Activated CD4-positive, alpha-beta memory T cell treated with anti-CD3 and anti-CD28 coated beads, Interleukin-2, amount 10 ng/mL, durations not matched to agents 7 days and 5 days (primary cell): Measurements from ENCODE around the gene OR4S1. TPM values are rescaled to one million over a fixed set of nuclear protein-coding genes. Genes with fewer than 3 reads are reported as not detected.
"Not testable (repeated sequence)": the region's sequence is repeated elsewhere in the genome, so short reads cannot be mapped to it uniquely, and the experiment has no call there.

Source experiments
- CTCF ChIA-PET: fragments of 350-600 bp; sonication (Branson Sonifier 250); formaldehyde crosslinking; loops from one replicate; lab custom pipeline; 2021; ENCODE audit warnings: antibody characterized with exemption, inconsistent platforms; lab: Charles Lee
- POLR2A ChIA-PET: fragments of 350-600 bp; sonication (Branson Sonifier 250); formaldehyde crosslinking; loops from one replicate; lab custom pipeline; 2021; ENCODE audit warnings: antibody characterized with exemption; lab: Charles Lee
- DNase-seq: peaks from one replicate; pipeline ENCODE4 v3.0.0-alpha.2; 2020
- H3K27ac Mint-ChIP-seq: one replicate; pipeline ENCODE4 v1.8.0; 2021; ENCODE audit warnings: mild to moderate bottlenecking, mixed read lengths
- H3K27me3 Mint-ChIP-seq: one replicate; pipeline ENCODE4 v1.8.0; 2021; ENCODE audit warnings: mixed read lengths
- H3K36me3 Mint-ChIP-seq: one replicate; pipeline ENCODE4 v1.8.0; 2021; ENCODE audit warnings: low read depth, mixed read lengths
- H3K4me1 Mint-ChIP-seq: one replicate; pipeline ENCODE4 v1.8.0; 2021; ENCODE audit warnings: mixed read lengths
- H3K4me3 Mint-ChIP-seq: one replicate; pipeline ENCODE4 v1.8.0; 2021; ENCODE audit warnings: mild to moderate bottlenecking, mixed read lengths
- H3K9me3 Mint-ChIP-seq: one replicate; pipeline ENCODE4 v1.8.0; 2021; ENCODE audit warnings: mixed read lengths
- total RNA-seq, 2 experiments: library from RNA; stranded (reverse); gene quantifications; one replicate each; pipeline ENCODE4 v1.2.3, GENCODE V29; 2021

The OR4S1 gene, protein sequence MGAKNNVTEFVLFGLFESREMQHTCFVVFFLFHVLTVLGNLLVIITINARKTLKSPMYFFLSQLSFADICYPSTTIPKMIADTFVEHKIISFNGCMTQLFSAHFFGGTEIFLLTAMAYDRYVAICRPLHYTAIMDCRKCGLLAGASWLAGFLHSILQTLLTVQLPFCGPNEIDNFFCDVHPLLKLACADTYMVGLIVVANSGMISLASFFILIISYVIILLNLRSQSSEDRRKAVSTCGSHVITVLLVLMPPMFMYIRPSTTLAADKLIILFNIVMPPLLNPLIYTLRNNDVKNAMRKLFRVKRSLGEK
- not detected for total RNA-seq

- Mint-ChIP-seq H3K4me1 (peaks cover 3% of the 10 kb centered on the region), H3K27ac (no peak within 1 kb of the TSS), H3K9me3 (no peaks in the 10 kb centered on the region), H3K27me3 (peaks cover 6% of the 10 kb centered on the region), H3K4me3 (no peak within 1 kb of the TSS), H3K36me3 (no peaks in the 10 kb centered on the region)
- no peak for DNase-seq
- ChIA-PET POLR2A (no interaction called here), CTCF (interaction anchor here (2.9 kb wide), 1 partner anchor 133 kb away, joined by 16 read pairs; no protein-coding TSS in a partner anchor)
Measured at GRCh38 chr11:48305923-48306322, at the start of gene OR4S1. Gene OR4S1 (plus strand): TSS chr11:48306223. CDS start chr11:48306223, 0 bp downstream.

DNA sequence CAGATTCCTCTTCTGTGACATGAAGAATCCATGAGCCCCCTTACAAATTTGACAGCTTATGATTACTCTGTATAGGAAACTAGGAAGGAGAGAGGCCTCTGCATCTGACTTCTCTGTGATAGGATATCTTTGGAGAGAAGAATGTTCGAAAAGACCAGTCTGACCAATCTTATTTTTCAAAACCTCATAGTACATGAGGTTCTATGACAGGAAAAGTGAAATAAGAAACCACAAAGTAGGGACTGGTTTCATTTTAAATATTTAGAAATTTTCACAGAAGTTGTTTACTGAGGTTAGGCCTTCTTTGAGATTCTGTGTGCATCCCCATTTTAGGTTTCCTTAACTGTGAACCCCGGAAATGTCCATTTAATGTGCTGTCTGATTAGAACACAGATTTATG is 44.4 kb upstream of the OR4S1 start:
- no peaks in the 10 kb centered on the region for H3K9me3 Mint-ChIP-seq
- no peak overlapping the region for H3K27ac Mint-ChIP-seq
- no peaks in the 10 kb centered on the region for H3K36me3 Mint-ChIP-seq
- CTCF ChIA-PET, result no interaction called here
- POLR2A ChIA-PET, result no interaction called here
- no peak overlapping the region for H3K4me3 Mint-ChIP-seq
- no peak for DNase-seq
- H3K27me3 Mint-ChIP-seq, result peaks cover 6% of the 10 kb centered on the region
- peaks cover 6% of the 10 kb centered on the region for H3K4me1 Mint-ChIP-seq

DNA sequence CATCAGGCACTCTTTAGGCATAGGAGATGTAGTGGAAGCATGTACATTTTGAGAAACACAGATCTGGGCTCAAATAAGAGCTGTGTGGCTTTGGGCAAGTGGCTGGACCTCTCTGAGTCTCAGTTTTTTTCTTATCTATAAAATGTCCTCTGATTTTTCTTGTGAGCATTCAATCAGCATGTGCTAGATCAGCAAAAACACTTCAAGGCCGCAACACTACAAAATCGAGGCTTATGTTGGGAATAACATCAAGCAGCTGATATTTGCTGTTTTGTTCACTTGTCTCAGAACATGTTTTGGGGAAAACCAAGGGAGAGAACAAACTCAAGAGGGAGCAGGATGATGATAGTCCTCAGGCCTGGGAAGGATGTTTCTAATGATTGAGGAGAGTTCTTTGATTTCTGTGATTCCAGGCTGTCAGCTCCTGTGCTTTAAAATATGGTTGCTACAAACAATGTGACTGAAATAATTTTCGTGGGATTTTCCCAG is 42.6 kb upstream of the OR4S1 start, which contains the start of gene OR4X1:
Gene OR4X1 (plus strand): TSS at position 439 of the 489 bp plus-strand sequence. CDS start 0 bp downstream, at position 439.
- H3K27me3 Mint-ChIP-seq, result no peaks in the 10 kb centered on the region
- ChIA-PET CTCF (no interaction called here), POLR2A (no interaction called here)
- peaks cover 6% of the 10 kb centered on the region for H3K4me1 Mint-ChIP-seq
- no peak for DNase-seq
- H3K9me3 Mint-ChIP-seq, result no peaks in the 10 kb centered on the region
- no peak within 1 kb of the TSS for H3K27ac Mint-ChIP-seq
- H3K4me3 Mint-ChIP-seq, result no peak within 1 kb of the TSS
- no peaks in the 10 kb centered on the region for H3K36me3 Mint-ChIP-seq

GRCh38 chr11:48270621-48271020 is 35.4 kb upstream of the OR4S1 start:
- H3K4me1 Mint-ChIP-seq, result no peaks in the 10 kb centered on the region
- H3K36me3 Mint-ChIP-seq, result no peaks in the 10 kb centered on the region
- DNase-seq, result no peak
- H3K27ac Mint-ChIP-seq, result no peak overlapping the region
- no peaks in the 10 kb centered on the region for H3K9me3 Mint-ChIP-seq
- POLR2A ChIA-PET, result no interaction called here
- H3K27me3 Mint-ChIP-seq, result peaks cover 8% of the 10 kb centered on the region
- CTCF ChIA-PET, result no interaction called here
- no peak overlapping the region for H3K4me3 Mint-ChIP-seq

- Mint-ChIP-seq H3K9me3 (no peaks in the 10 kb centered on the region), H3K27me3 (peaks cover 8% of the 10 kb centered on the region), H3K4me3 (no peak overlapping the region), H3K36me3 (no peaks in the 10 kb centered on the region), H3K4me1 (no peaks in the 10 kb centered on the region), H3K27ac (no peak overlapping the region)
- no peak for DNase-seq
- CTCF ChIA-PET, result no interaction called here
- POLR2A ChIA-PET, result no interaction called here
Measured at GRCh38 chr11:48272606-48273005, 33.4 kb upstream of the OR4S1 start.

GRCh38 chr11:48307760-48308386 is 1.9 kb downstream of the OR4S1 start:
- Mint-ChIP-seq H3K4me1 (peaks cover 3% of the 10 kb centered on the region), H3K4me3 (no peak overlapping the region), H3K36me3 (no peaks in the 10 kb centered on the region), H3K9me3 (no peaks in the 10 kb centered on the region), H3K27ac (no peak overlapping the region), H3K27me3 (peaks cover 9% of the 10 kb centered on the region)
- ChIA-PET POLR2A (interaction anchor here (0.9 kb wide), 1 partner anchor 1688 kb away, joined by 3 read pairs; no protein-coding TSS in a partner anchor), CTCF (interaction anchor here (0.8 to 2.9 kb wide), 8 partner anchors 10 to 375 kb away, joined by 3 to 16 read pairs (median 4); no protein-coding TSS in a partner anchor)
- DNase-seq, result peak; percentile 76

GRCh38 chr11:48313590-48313989 is 7.6 kb downstream of the OR4S1 start:
- POLR2A ChIA-PET, H3K36me3 Mint-ChIP-seq, H3K27me3 Mint-ChIP-seq, H3K4me3 Mint-ChIP-seq, H3K4me1 Mint-ChIP-seq, H3K9me3 Mint-ChIP-seq, CTCF ChIA-PET, H3K27ac Mint-ChIP-seq, DNase-seq: not testable (repeated sequence)

DNA sequence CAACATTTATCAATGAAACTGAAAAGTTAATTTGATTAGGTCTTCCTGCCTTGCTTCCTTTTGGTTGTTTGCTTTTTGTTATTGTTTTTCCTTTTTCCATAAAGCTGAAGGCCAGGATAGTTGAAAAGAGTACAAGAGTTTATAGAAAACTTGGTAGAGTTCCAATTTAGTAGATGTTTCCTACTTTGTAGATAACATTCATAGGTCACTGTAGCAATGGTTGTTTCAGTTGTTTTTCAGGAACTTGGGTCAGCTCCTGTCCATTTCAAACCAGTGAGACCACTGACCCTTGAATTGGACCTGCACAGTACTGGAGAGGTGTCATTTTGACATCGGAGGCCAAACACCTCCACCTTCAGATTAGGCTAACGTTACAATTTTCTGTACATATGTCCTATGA is 13.8 kb downstream of the OR4S1 start:
- not testable (repeated sequence) for H3K4me3 Mint-ChIP-seq

DNA sequence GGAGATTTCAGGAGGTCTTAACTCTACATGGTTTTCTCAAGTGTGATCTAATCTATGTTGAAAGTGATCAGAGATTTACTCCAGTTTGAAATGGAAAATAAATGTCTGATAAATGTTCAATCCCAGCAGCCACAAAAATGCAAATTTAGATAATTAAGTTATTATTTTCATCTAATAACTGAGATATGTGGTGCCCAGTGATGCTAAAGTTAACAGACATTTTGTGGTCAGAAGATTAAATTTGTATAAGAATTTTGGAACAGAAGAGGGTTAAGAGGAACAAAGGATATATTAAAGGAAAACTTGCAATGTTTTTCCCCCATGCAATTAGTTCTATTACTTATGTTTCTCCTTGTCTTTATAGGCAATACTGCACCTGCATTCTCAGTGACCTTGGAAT is 18.6 kb downstream of the OR4S1 start, which contains the start of gene OR4C3:
Gene OR4C3 (plus strand): TSS at position 301 of the 400 bp plus-strand sequence. CDS start 102 bp downstream, outside the sequence.
- POLR2A ChIA-PET, H3K27ac Mint-ChIP-seq, H3K9me3 Mint-ChIP-seq, H3K4me3 Mint-ChIP-seq, CTCF ChIA-PET, H3K4me1 Mint-ChIP-seq, H3K27me3 Mint-ChIP-seq, H3K36me3 Mint-ChIP-seq, DNase-seq: not testable (repeated sequence)

More for the DNA sequence above, 13.8 kb downstream of the OR4S1 start:
- H3K9me3 Mint-ChIP-seq, POLR2A ChIA-PET, H3K27ac Mint-ChIP-seq, DNase-seq, H3K36me3 Mint-ChIP-seq, H3K4me1 Mint-ChIP-seq, CTCF ChIA-PET: not testable (repeated sequence)
- H3K27me3 Mint-ChIP-seq, result peaks cover 15% of the 10 kb centered on the region

- CTCF ChIA-PET, result no interaction called here
- POLR2A ChIA-PET, result no interaction called here
- Mint-ChIP-seq H3K27me3 (no peaks in the 10 kb centered on the region), H3K36me3 (peaks cover 11% of the 10 kb centered on the region), H3K4me1 (peaks cover 27% of the 10 kb centered on the region), H3K27ac (no peak overlapping the region), H3K4me3 (no peak overlapping the region), H3K9me3 (peaks cover 11% of the 10 kb centered on the region)
- peak; percentile 19 for DNase-seq
Measured at GRCh38 chr11:48341466-48341865, 35.4 kb downstream of the OR4S1 start.

GRCh38 chr11:48342505-48342904 is 36.5 kb downstream of the OR4S1 start:
- DNase-seq, POLR2A ChIA-PET, H3K27ac Mint-ChIP-seq, CTCF ChIA-PET, H3K4me3 Mint-ChIP-seq, H3K27me3 Mint-ChIP-seq: not testable (repeated sequence)
- Mint-ChIP-seq H3K9me3 (peaks cover 16% of the 10 kb centered on the region), H3K36me3 (peaks cover 18% of the 10 kb centered on the region), H3K4me1 (peaks cover 36% of the 10 kb centered on the region)

DNA sequence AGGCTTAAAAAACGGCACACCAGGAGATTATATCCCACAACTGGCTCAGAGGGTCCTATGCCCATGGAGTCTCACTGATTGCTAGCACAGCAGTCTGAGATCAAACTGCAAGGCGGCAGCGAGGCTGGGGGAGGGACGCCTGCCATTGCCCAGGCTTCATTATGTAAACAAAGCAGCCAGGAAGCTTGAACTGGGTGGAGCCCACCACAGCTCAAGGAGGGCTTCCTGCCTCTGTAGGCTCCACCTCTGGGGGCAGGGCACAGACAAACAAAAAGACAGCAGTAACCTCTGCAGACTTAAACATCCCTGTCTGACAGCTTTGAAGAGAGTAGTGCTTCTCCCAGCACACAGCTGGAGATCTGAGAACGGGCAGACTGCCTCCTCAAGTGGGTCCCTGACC is 40.3 kb downstream of the OR4S1 start:
- POLR2A ChIA-PET, CTCF ChIA-PET, H3K27me3 Mint-ChIP-seq: not testable (repeated sequence)
- Mint-ChIP-seq H3K4me1 (peaks cover 30% of the 10 kb centered on the region), H3K9me3 (peaks cover 22% of the 10 kb centered on the region), H3K36me3 (peaks cover 27% of the 10 kb centered on the region), H3K27ac (peak overlapping the region; percentile 73), H3K4me3 (peak overlapping the region; percentile 7)
- DNase-seq, result peak; percentile 53

GRCh38 chr11:48354013-48354412 is 48.0 kb downstream of the OR4S1 start:
- ChIA-PET CTCF (no interaction called here), POLR2A (no interaction called here)
- Mint-ChIP-seq H3K36me3 (no peaks in the 10 kb centered on the region), H3K4me1 (no peaks in the 10 kb centered on the region), H3K27ac (no peak overlapping the region), H3K4me3 (no peak overlapping the region), H3K9me3 (peaks cover 13% of the 10 kb centered on the region), H3K27me3 (peaks cover 3% of the 10 kb centered on the region)
- no peak for DNase-seq
